OCI-LY1 (cell line): ENCODE results near the gene NOP53.

ENCODE experiments used
- H2AFZ ChIP-seq: fragments of 200-600 bp; sonication (generic), shearing (Covaris generic); 2 replicates; pipeline ENCODE4 v1.6.0; 2014; ENCODE audit warnings: antibody characterized with exemption, mild to moderate bottlenecking, low read length
- H3F3A ChIP-seq: fragments of 200-600 bp; sonication (generic), shearing (Covaris generic); 2 replicates; pipeline ENCODE4 v1.6.0; 2014; ENCODE audit warnings: mild to moderate bottlenecking, antibody characterized with exemption, low read length, moderate library complexity; ENCODE audit not compliant: insufficient read depth
- H3K27ac ChIP-seq: fragments of 200-600 bp; sonication (generic); 2 replicates; pipeline ENCODE4 v1.5.1; 2014; ENCODE audit warnings: low read length, mixed run types, mild to moderate bottlenecking, low read depth; ENCODE audit not compliant: poor library complexity, severe bottlenecking
- H3K27me3 ChIP-seq: fragments of 200-600 bp; sonication (generic); 2 replicates; pipeline ENCODE4 v1.6.0; 2014; ENCODE audit warnings: antibody characterized with exemption, mild to moderate bottlenecking, low read length, moderate library complexity; ENCODE audit not compliant: insufficient read depth
- H3K36me3 ChIP-seq: fragments of 200-600 bp; sonication (generic); 2 replicates; pipeline ENCODE4 v1.6.1; 2014; ENCODE audit warnings: mild to moderate bottlenecking, antibody characterized with exemption, low read length, moderate library complexity, mixed read lengths; ENCODE audit not compliant: insufficient read depth
- H3K4me1 ChIP-seq: fragments of 200-600 bp; sonication (generic); 2 replicates; pipeline ENCODE4 v1.5.1; 2014; ENCODE audit warnings: mild to moderate bottlenecking, low read length, moderate library complexity; ENCODE audit not compliant: insufficient read depth, severe bottlenecking
- H3K4me2 ChIP-seq: fragments of 200-600 bp; sonication (generic), shearing (Covaris generic); 2 replicates; pipeline ENCODE4 v1.6.1; 2014; ENCODE audit warnings: low read length
- H3K4me3 ChIP-seq: fragments of 200-600 bp; sonication (generic); 2 replicates; pipeline ENCODE4 v1.5.1; 2014; ENCODE audit warnings: low read length, low read depth, mild to moderate bottlenecking, mixed read lengths; ENCODE audit not compliant: poor library complexity, severe bottlenecking
- H3K79me2 ChIP-seq: fragments of 200-600 bp; shearing (Covaris generic); 2 replicates; pipeline ENCODE4 v1.6.1; 2016; ENCODE audit warnings: mixed run types, low read length, mixed read lengths; ENCODE audit not compliant: insufficient read depth
- H3K9ac ChIP-seq: fragments of 200-600 bp; sonication (generic), shearing (Covaris generic); 2 replicates; pipeline ENCODE4 v1.6.1; 2014; ENCODE audit warnings: mild to moderate bottlenecking, low read length, mixed read lengths
- H3K9me2 ChIP-seq: fragments of 200-600 bp; sonication (generic), shearing (Covaris generic); 2 replicates; pipeline ENCODE4 v1.6.1; 2014; ENCODE audit warnings: low read depth, mild to moderate bottlenecking, low read length, mixed read lengths
- H3K9me3 ChIP-seq: fragments of 200-600 bp; shearing (Covaris generic); 2 replicates; pipeline ENCODE4 v1.6.1; 2014; ENCODE audit warnings: low read length, mixed read lengths
- H4K20me1 ChIP-seq: fragments of 200-600 bp; sonication (generic), shearing (Covaris generic); 2 replicates; pipeline ENCODE4 v1.6.0; 2016; ENCODE audit warnings: mild to moderate bottlenecking, low read length; ENCODE audit not compliant: insufficient read depth
- CTCF ChIP-seq: fragments of 200-600 bp; sonication (generic), shearing (Covaris generic); IDR thresholded peaks from 2 replicates; pipeline ENCODE4 v1.5.1; 2017; ENCODE audit warnings: mild to moderate bottlenecking, antibody characterized with exemption, low read length, moderate library complexity, mixed read lengths
- EZH2 ChIP-seq: fragments of 200-600 bp; sonication (generic), shearing (Covaris generic); IDR thresholded peaks from 2 replicates; pipeline ENCODE4 v1.8.0; 2017; ENCODE audit warnings: borderline replicate concordance, mixed run types, mild to moderate bottlenecking, antibody characterized with exemption, low read length, moderate library complexity, mixed read lengths

Gene NOP53

GRCh38 chr19:47704656-47705055 lies 40.7 kb upstream of the NOP53 start:
- H3K79me2 ChIP-seq, result no peaks in the 10 kb centered on the region

DNA sequence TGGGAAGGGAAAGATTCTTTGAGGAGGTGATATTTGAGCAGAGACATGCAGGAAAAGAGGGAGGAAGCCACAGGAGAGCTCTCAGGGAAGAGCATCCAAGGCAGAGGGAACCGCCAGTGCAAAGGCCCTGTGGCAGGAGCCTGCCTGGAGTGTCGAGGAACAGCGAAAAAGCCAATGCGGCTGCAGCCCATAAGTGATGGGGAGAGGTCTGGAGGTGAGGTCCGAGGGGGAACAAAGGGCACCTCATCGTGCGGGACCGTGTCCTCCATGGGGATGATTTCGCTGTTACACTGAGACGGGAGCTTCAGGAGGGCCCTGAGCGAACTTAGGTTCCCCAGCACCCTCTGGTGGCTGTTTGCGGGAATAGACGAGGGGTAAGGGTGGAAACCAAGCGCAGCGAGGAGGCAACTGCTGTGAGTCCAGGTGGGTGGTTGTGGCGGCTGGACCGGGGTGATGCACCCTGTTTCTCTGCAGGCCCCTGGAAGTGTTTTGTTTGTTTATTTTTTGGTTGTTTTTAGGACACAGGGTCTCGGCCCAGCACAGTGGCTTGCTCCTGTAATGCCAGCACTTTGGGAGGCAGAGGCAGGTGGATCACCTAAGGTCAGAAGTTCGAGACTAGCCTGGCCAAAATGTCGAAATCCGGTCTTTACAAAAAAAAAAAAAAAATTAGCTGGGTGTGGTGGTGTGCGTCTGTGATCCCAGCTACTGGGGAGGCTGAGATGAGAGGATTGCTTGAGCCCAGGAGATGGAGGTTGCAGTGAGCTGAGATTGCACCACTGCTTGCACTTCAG lies 38.0 kb upstream of the NOP53 start:
- H3F3A ChIP-seq, result no peaks in the 10 kb centered on the region
- peak; percentile 83 for TF ChIP-seq CTCF
- no peak for TF ChIP-seq EZH2
- H3K9me3 ChIP-seq, result no peaks in the 10 kb centered on the region
- no peaks in the 10 kb centered on the region for H3K9me2 ChIP-seq
- no peak overlapping the region for H3K4me3 ChIP-seq
- H3K4me2 ChIP-seq, result no peak overlapping the region
- H3K27ac ChIP-seq, result no peak overlapping the region
- no peaks in the 10 kb centered on the region for H3K79me2 ChIP-seq
- H3K27me3 ChIP-seq, result no peaks in the 10 kb centered on the region
- no peaks in the 10 kb centered on the region; the same call in 1 of the 2 replicates for H3K36me3 ChIP-seq
- no peaks in the 10 kb centered on the region for H4K20me1 ChIP-seq
- H2AFZ ChIP-seq, result no peak overlapping the region
- no peaks in the 10 kb centered on the region for H3K4me1 ChIP-seq
- no peak overlapping the region for H3K9ac ChIP-seq

More at GRCh38 chr19:47704656-47705055, 40.7 kb upstream of the NOP53 start:
- TF ChIP-seq EZH2, result no peak
- no peak for TF ChIP-seq CTCF
- no peak overlapping the region for H3K27ac ChIP-seq
- no peaks in the 10 kb centered on the region for H4K20me1 ChIP-seq
- no peaks in the 10 kb centered on the region for H3K9me2 ChIP-seq
- H3K4me1 ChIP-seq, result no peaks in the 10 kb centered on the region
- H3K4me3 ChIP-seq, result no peak overlapping the region
- no peaks in the 10 kb centered on the region for H3F3A ChIP-seq
- H3K9ac ChIP-seq, result no peak overlapping the region
- H3K27me3 ChIP-seq, result no peaks in the 10 kb centered on the region
- H3K9me3 ChIP-seq, result no peaks in the 10 kb centered on the region
- peaks cover 17% of the 10 kb centered on the region for H3K36me3 ChIP-seq
- H3K4me2 ChIP-seq, result no peak overlapping the region
- no peak overlapping the region for H2AFZ ChIP-seq

- H3K79me2 ChIP-seq, result no peaks in the 10 kb centered on the region
- H3K27ac ChIP-seq, result no peak overlapping the region
- no peaks in the 10 kb centered on the region for H3K9me2 ChIP-seq
- H3K4me1 ChIP-seq, result no peaks in the 10 kb centered on the region
- H3K9ac ChIP-seq, result no peak overlapping the region
- no peak overlapping the region for H2AFZ ChIP-seq
- peaks cover 11% of the 10 kb centered on the region; the same call in 1 of the 2 replicates for H3K27me3 ChIP-seq
- no peaks in the 10 kb centered on the region for H3F3A ChIP-seq
- TF ChIP-seq EZH2 (no peak), CTCF (no peak)
- H3K36me3 ChIP-seq, result no peaks in the 10 kb centered on the region; the same call in 1 of the 2 replicates
- H3K4me3 ChIP-seq, result no peak overlapping the region
- H3K9me3 ChIP-seq, result no peaks in the 10 kb centered on the region
- H4K20me1 ChIP-seq, result no peaks in the 10 kb centered on the region
- H3K4me2 ChIP-seq, result no peak overlapping the region
Observed at GRCh38 chr19:47711652-47712242, 33.6 kb upstream of the NOP53 start.
